ENCODE results near the gene CERK. TPM values are rescaled to one million over a fixed set of nuclear protein-coding genes. Genes with fewer than 3 reads are reported as not detected.
A peak's percentile ranks its signal among the peaks of the same experiment; 100 is the strongest.

CERK gene
- total and polyA plus RNA-seq, 2 of the 13 experiments (the other 11 are each of a cell fraction or from before 2014, with no cell fraction given) = 40.3 to 41.9 TPM

DNA sequence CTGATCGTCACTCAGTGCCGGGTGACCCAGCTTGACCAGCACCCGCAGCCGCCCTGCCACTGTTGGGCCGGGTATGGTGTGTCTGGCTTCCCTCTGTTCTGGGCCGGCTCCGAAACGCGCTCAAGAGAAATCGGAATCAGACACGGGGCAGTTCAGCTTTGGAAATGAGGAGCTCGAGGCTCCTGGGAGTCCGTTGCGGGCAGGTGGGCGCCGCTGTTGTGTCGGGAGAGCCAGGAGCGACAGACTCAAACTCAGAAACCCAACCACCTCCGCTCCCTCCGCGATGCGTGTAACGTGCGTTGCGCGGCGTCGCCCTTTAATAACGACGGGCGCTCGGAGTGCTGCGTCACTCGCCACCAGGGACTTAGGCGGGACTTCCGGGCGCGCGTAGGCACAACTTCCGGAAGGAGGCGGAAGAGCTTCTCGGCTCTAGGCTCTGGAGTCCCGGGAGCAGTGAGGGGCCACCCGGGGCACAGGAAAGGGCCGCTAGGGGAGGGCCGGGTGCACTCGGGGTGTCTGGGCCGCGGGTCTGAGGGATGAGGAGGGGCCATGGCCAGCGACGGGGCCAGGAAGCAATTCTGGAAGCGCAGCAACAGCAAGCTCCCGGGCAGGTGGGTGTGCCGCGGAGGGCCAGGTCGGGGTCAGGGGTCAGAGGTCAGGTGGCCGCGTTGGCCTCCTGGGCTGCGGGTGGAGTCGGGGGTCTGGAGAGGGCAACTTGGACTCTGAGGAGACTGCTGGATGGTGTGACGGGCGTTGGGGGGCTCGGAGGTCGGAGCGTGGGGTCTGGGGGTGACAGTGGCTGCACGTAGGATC is 24.4 kb upstream of the CERK start, which contains the start of gene TBC1D22A (continued):
- TF ChIP-seq, protein P1, sequence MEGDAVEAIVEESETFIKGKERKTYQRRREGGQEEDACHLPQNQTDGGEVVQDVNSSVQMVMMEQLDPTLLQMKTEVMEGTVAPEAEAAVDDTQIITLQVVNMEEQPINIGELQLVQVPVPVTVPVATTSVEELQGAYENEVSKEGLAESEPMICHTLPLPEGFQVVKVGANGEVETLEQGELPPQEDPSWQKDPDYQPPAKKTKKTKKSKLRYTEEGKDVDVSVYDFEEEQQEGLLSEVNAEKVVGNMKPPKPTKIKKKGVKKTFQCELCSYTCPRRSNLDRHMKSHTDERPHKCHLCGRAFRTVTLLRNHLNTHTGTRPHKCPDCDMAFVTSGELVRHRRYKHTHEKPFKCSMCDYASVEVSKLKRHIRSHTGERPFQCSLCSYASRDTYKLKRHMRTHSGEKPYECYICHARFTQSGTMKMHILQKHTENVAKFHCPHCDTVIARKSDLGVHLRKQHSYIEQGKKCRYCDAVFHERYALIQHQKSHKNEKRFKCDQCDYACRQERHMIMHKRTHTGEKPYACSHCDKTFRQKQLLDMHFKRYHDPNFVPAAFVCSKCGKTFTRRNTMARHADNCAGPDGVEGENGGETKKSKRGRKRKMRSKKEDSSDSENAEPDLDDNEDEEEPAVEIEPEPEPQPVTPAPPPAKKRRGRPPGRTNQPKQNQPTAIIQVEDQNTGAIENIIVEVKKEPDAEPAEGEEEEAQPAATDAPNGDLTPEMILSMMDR (CRISPR knock-in tag; IDR thresholded peaks at IDR 0.05) = 0 out of 2 replicates have a peak, but pooled peaks have one; percentile 23
- TF ChIP-seq, protein P2, sequence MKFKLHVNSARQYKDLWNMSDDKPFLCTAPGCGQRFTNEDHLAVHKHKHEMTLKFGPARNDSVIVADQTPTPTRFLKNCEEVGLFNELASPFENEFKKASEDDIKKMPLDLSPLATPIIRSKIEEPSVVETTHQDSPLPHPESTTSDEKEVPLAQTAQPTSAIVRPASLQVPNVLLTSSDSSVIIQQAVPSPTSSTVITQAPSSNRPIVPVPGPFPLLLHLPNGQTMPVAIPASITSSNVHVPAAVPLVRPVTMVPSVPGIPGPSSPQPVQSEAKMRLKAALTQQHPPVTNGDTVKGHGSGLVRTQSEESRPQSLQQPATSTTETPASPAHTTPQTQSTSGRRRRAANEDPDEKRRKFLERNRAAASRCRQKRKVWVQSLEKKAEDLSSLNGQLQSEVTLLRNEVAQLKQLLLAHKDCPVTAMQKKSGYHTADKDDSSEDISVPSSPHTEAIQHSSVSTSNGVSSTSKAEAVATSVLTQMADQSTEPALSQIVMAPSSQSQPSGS (CRISPR knock-in tag; IDR thresholded peaks at IDR 0.05) = peak; percentile 75; the same call in 1 of the 2 replicates
- TF ChIP-seq ZNF569 (CRISPR knock-in tag; IDR thresholded peaks at IDR 0.05; ENCODE audit: borderline replicate concordance) (no peak), SIX1 (CRISPR knock-in tag; IDR thresholded peaks at IDR 0.05; ENCODE audit: borderline replicate concordance) (no peak; the same call in 1 of the 2 replicates), GFI1 (CRISPR knock-in tag; IDR thresholded peaks at IDR 0.05; ENCODE audit: borderline replicate concordance) (no peak), HOXD1 (CRISPR knock-in tag; IDR thresholded peaks at IDR 0.05) (no peak; the same call in 1 of the 2 replicates), ZNF557 (CRISPR knock-in tag; IDR thresholded peaks at IDR 0.05) (peak; percentile 67), ZNF264 (CRISPR knock-in tag; IDR thresholded peaks at IDR 0.05) (0 out of 2 replicates have a peak, but pooled peaks have one; percentile 73), POLR2AphosphoS5 (IDR thresholded peaks at IDR 0.05; ENCODE audit: low read depth, low read length) (peak; percentile 98), ZNF780A (CRISPR knock-in tag; IDR thresholded peaks at IDR 0.05) (peak; percentile 44; the same call in 1 of the 2 replicates), ZNF256 (CRISPR knock-in tag; conservative IDR thresholded peaks at IDR 0.05) (no peak; the same call in 1 of the 2 replicates), GABPA (IDR thresholded peaks at IDR 0.05; ENCODE audit: low read depth, low read length) (peak; percentile 91), GABPA (CRISPR knock-in tag; IDR thresholded peaks at IDR 0.05; ENCODE audit: low read depth) (peak; percentile 100)
- TF ChIP-seq, protein P3, sequence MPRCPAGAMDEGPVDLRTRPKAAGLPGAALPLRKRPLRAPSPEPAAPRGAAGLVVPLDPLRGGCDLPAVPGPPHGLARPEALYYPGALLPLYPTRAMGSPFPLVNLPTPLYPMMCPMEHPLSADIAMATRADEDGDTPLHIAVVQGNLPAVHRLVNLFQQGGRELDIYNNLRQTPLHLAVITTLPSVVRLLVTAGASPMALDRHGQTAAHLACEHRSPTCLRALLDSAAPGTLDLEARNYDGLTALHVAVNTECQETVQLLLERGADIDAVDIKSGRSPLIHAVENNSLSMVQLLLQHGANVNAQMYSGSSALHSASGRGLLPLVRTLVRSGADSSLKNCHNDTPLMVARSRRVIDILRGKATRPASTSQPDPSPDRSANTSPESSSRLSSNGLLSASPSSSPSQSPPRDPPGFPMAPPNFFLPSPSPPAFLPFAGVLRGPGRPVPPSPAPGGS (CRISPR knock-in tag; IDR thresholded peaks at IDR 0.05) = no peak; the same call in 1 of the 2 replicates
- TF ChIP-seq, protein P4, sequence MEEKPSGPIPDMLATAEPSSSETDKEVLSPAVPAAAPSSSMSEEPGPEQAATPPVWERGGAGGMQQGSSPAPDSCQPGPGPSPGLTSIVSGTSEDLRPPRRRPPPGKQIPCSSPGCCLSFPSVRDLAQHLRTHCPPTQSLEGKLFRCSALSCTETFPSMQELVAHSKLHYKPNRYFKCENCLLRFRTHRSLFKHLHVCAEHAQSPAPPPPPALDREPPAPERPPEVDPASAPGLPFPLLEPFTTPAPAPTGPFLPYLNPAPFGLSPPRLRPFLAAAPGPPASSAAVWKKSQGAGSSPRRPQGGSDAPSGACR (CRISPR knock-in tag; IDR thresholded peaks at IDR 0.05) = peak; percentile 90
- TF ChIP-seq, protein P5, sequence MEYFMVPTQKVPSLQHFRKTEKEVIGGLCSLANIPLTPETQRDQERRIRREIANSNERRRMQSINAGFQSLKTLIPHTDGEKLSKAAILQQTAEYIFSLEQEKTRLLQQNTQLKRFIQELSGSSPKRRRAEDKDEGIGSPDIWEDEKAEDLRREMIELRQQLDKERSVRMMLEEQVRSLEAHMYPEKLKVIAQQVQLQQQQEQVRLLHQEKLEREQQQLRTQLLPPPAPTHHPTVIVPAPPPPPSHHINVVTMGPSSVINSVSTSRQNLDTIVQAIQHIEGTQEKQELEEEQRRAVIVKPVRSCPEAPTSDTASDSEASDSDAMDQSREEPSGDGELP (IDR thresholded peaks at IDR 0.05; ENCODE audit: borderline replicate concordance, low read depth) = no peak; the same call in 1 of the 2 replicates

Measured in HepG2 (cell line).